ENCODE measurements around the gene TEX19.
A peak's percentile ranks its signal among the peaks of the same experiment; 100 is the strongest.
"Not testable (repeated sequence)": the region's sequence is repeated elsewhere in the genome, so short reads cannot be mapped to it uniquely, and the experiment has no call there.

Gene TEX19

GRCh38 chr17:82406131-82406671 lies 47.2 kb downstream of the TEX19 start:
- no peak overlapping the region for H3K4me3 ChIP-seq (ENCODE audit: low read length)
- TF ChIP-seq CTCF (IDR thresholded peaks at IDR 0.05; ENCODE audit: insufficient read depth, low read depth, low read length, missing control alignments): no peak
- no peak for DNase-seq (ENCODE audit: low read depth)

DNA sequence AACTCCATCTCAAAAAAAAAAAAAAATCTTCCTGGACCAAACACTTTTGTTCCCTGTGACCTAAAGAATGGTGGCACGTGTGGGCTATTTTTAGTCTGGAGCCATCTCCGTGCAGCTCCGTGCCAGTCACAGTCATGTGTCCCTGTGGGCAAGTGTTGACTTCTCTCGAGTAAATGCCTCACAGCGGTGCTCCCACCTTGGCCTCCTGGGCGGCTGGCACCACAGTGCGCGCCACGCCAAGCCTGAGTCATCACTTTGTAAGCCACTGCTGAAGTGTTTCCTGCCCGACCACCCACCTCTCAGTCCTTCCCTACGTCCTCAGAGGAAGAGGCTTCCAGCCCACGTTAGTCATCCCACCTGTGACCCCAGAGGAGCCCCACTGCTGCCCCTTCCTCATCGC lies 48.2 kb downstream of the TEX19 start:
- no peak for TF ChIP-seq CTCF (IDR thresholded peaks at IDR 0.05; ENCODE audit: insufficient read depth, low read depth, low read length, missing control alignments)
- peak; percentile 26 for DNase-seq (ENCODE audit: low read depth)
- H3K4me3 ChIP-seq (ENCODE audit: low read length): no peak overlapping the region

DNA sequence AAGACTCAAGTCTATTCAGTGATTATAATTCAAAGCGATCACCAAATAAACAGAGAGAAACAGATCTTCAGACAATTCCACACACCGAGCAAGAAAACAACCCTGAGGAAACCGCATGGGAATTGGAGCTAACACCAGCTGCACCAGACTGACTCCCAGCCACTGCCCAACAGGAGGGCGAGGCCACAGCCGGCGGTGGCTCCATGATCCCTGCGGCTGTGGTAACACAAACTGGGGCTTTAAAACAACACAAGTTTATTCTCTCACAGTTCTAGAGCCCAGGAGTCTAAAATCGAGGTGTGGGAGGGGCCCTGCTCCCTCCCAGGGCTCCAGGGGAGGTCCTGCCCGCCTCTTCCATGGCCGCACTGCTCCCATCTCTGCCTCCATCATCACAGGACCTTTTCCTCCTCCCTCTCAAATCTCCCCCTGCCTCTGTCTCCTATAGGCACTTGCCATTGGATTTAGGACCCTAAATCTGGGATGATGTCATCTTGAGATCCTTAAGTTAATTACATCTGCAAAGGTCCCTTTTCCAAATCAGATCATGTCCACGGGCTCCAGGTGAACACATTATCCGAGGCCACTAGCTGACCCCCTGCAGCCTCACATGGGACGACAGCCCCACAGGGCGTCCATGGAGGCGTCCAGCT lies 49.4 kb downstream of the TEX19 start:
- no peak for TF ChIP-seq CTCF (IDR thresholded peaks at IDR 0.05; ENCODE audit: insufficient read depth, low read depth, low read length, missing control alignments)
- no peak overlapping the region for H3K4me3 ChIP-seq (ENCODE audit: low read length)
- DNase-seq (ENCODE audit: low read depth): no peak

GRCh38 chr17:82408938-82409318 lies 49.9 kb downstream of the TEX19 start:
- TF ChIP-seq CTCF (IDR thresholded peaks at IDR 0.05; ENCODE audit: insufficient read depth, low read depth, low read length, missing control alignments): no peak
- no peak overlapping the region for H3K4me3 ChIP-seq (ENCODE audit: low read length)
- no peak for DNase-seq (ENCODE audit: low read depth)

DNA sequence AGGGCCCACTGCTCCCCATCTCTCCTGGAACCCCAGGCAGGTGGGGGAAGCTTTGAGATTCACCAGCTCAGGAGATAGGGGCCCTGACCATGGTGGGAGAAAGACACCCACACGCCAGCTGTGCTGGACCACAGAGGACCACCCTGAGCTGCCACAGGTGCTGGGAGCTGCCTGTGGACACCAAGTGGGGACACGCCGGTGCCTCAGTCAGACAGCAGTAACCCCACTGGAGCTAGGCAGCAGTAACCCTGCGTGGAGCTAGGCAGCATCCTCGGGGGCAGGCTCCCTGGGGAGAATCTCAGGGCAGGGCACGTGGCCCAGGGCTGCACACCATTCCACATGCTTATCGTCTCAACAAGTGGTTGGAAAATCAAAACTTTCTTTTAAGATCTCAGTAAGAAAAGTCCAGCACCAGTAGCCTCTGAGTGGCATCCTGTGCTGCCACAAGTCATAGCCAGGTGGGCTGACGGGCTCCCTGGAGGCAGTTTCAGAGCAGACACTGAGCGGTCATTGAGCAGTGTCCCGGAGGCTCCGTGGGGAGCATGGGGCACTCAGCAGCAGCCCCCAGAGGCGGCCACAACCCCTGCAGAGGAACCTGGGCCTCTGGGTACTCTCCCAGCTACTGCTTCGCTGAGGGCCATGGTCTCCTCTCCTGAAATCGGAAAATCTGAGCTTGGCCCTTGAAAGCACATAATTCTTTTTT lies 51.1 kb downstream of the TEX19 start:
- no peak for DNase-seq (ENCODE audit: low read depth)
- TF ChIP-seq CTCF (IDR thresholded peaks at IDR 0.05; ENCODE audit: insufficient read depth, low read depth, low read length, missing control alignments): no peak
- H3K4me3 ChIP-seq (ENCODE audit: low read length): no peak overlapping the region

GRCh38 chr17:82411396-82412053 lies 52.5 kb downstream of the TEX19 start:
- no peak overlapping the region for H3K4me3 ChIP-seq (ENCODE audit: low read length)
- TF ChIP-seq CTCF (IDR thresholded peaks at IDR 0.05; ENCODE audit: insufficient read depth, low read depth, low read length, missing control alignments): no peak
- DNase-seq (ENCODE audit: low read depth): no peak

DNA sequence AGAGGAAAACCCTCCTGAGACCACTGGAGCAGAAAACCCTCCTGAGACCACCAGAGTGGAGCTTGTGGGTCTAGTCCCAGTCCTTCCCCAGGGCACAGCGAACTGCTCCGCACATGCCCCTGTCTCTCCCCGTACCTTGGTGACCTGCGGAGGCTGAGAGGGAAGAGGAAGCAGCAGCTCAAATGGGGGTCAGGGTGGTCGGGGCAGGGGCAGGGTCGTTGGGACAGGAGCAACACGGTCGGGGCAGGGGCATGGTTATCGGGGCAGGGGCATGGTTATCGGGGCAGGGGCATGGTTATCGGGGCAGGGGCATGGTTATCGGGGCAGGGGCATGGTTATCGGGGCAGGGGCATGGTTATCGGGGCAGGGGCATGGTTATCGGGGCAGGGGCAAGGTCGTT lies 53.0 kb downstream of the TEX19 start:
- not testable (repeated sequence) for DNase-seq (ENCODE audit: low read depth); H3K4me3 ChIP-seq (ENCODE audit: low read length)
